Epithelial cell of proximal tubule (primary cell): Measurements from ENCODE around the gene MYL12B. TPM values are rescaled to one million over a fixed set of nuclear protein-coding genes. Genes with fewer than 3 reads are reported as not detected.

Source experiments
- DNase-seq: peaks from one replicate; pipeline ENCODE4 v3.0.0-alpha.2; 2011; ENCODE audit warnings: low read depth
- H3K4me3 ChIP-seq: 2 replicates; pipeline ENCODE4 v1.5.1; 2011; ENCODE audit warnings: low read depth, mild to moderate bottlenecking, low read length
- CTCF ChIP-seq: conservative IDR thresholded peaks from 2 replicates; pipeline ENCODE4 v1.5.1; 2012; ENCODE audit warnings: low read depth, mild to moderate bottlenecking, low read length
- total RNA-seq: library from RNA; depleted of rRNA; stranded (reverse); fragments of >200 nt; gene quantifications from 2 replicates; pipeline ENCODE4 v1.2.3, GENCODE V29; 2015

Gene MYL12B
- total RNA-seq, 1 donor from 2014 or later, result 563 TPM

GRCh38 chr18:3247240-3248061, 14.5 kb upstream of the MYL12B start, which contains the start of gene MYL12A:
Gene MYL12A, plus strand, starts transcription at chr18:3247801. Its CDS starts 5,447 bp downstream, at chr18:3253248.
- no peak for TF ChIP-seq CTCF

GRCh38 chr18:3248062-3248657, 13.8 kb upstream of the MYL12B start:
- DNase-seq, result no peak
- no peak for TF ChIP-seq CTCF
- H3K4me3 ChIP-seq, result peak overlapping the region; percentile 92

More at GRCh38 chr18:3247240-3248061, 14.5 kb upstream of the MYL12B start, which contains the start of gene MYL12A:
- H3K4me3 ChIP-seq, result peak within 1 kb of the TSS; percentile 92
- DNase-seq, result peak; percentile 94

- no peak for DNase-seq
- peak overlapping the region; percentile 92 for H3K4me3 ChIP-seq
- TF ChIP-seq CTCF, result no peak
These were observed 13.1 kb upstream of the MYL12B start for GRCh38 chr18:3248658-3249359.

- H3K4me3 ChIP-seq, result peak overlapping the region; percentile 92
- no peak for TF ChIP-seq CTCF
- no peak for DNase-seq
These were observed 11.5 kb upstream of the MYL12B start for GRCh38 chr18:3250237-3251107.

- no peak for DNase-seq
- no peak overlapping the region for H3K4me3 ChIP-seq
- TF ChIP-seq CTCF, result no peak
These were observed 10.5 kb upstream of the MYL12B start for GRCh38 chr18:3251249-3251962.

GRCh38 chr18:3251963-3252277, 10.0 kb upstream of the MYL12B start:
- no peak overlapping the region for H3K4me3 ChIP-seq
- TF ChIP-seq CTCF, result no peak
- no peak for DNase-seq
